ENCODE measurements around the gene RPS6KA6.

GRCh38 chrX:84153538-84153937 lies 34.5 kb downstream of the RPS6KA6 start:
- TF ChIP-seq, protein P1, sequence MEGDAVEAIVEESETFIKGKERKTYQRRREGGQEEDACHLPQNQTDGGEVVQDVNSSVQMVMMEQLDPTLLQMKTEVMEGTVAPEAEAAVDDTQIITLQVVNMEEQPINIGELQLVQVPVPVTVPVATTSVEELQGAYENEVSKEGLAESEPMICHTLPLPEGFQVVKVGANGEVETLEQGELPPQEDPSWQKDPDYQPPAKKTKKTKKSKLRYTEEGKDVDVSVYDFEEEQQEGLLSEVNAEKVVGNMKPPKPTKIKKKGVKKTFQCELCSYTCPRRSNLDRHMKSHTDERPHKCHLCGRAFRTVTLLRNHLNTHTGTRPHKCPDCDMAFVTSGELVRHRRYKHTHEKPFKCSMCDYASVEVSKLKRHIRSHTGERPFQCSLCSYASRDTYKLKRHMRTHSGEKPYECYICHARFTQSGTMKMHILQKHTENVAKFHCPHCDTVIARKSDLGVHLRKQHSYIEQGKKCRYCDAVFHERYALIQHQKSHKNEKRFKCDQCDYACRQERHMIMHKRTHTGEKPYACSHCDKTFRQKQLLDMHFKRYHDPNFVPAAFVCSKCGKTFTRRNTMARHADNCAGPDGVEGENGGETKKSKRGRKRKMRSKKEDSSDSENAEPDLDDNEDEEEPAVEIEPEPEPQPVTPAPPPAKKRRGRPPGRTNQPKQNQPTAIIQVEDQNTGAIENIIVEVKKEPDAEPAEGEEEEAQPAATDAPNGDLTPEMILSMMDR (optimal IDR thresholded peaks at IDR 0.05 in 1 of 3, IDR thresholded peaks at IDR 0.05 in 1 of 3, conservative IDR thresholded peaks at IDR 0.05 in 1 of 3; ENCODE audit: extremely low read depth in 1 of 3, insufficient read depth in 2 of 3, low read length in 3 of 3) = no peak
- TF ChIP-seq EZH2 (IDR thresholded peaks at IDR 0.05; ENCODE audit: low read length) = no peak

All from keratinocyte (primary cell).